ENCODE measurements around the gene KIF25.

Gene KIF25

DNA sequence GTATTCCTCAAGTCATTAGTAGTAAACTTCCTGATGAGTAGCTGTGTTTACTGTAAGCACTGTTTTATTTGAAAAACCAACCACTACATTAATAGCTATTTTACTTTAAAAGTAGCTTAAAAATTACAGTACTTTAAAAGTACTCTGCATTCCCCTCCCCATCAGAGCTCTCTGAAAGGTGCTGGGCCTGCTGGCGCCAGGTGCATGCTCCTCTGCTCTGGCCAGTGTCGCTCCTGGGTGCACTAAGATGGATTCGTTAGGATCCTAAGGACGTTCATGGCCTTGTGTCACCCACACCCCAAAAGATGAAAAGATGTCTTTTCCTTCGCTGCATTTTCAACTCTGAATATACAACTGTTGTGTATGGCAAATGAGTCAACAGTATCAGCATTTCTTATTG, 43.9 kb upstream of the KIF25 start:
- no peak for DNase-seq
- no peaks in the 10 kb centered on the region for H3K27me3 ChIP-seq (ENCODE audit: insufficient read depth, low read depth, severe bottlenecking)
- H3K9me3 ChIP-seq (ENCODE audit: severe bottlenecking): no peaks in the 10 kb centered on the region
- H3K27ac ChIP-seq: no peak overlapping the region
- H3K4me3 ChIP-seq (ENCODE audit: low read depth, low read length): no peak overlapping the region
- peaks cover 60% of the 10 kb centered on the region for H3K36me3 ChIP-seq
- TF ChIP-seq, protein P1, sequence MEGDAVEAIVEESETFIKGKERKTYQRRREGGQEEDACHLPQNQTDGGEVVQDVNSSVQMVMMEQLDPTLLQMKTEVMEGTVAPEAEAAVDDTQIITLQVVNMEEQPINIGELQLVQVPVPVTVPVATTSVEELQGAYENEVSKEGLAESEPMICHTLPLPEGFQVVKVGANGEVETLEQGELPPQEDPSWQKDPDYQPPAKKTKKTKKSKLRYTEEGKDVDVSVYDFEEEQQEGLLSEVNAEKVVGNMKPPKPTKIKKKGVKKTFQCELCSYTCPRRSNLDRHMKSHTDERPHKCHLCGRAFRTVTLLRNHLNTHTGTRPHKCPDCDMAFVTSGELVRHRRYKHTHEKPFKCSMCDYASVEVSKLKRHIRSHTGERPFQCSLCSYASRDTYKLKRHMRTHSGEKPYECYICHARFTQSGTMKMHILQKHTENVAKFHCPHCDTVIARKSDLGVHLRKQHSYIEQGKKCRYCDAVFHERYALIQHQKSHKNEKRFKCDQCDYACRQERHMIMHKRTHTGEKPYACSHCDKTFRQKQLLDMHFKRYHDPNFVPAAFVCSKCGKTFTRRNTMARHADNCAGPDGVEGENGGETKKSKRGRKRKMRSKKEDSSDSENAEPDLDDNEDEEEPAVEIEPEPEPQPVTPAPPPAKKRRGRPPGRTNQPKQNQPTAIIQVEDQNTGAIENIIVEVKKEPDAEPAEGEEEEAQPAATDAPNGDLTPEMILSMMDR (IDR thresholded peaks at IDR 0.05; ENCODE audit: low read depth, low read length): no peak

DNA sequence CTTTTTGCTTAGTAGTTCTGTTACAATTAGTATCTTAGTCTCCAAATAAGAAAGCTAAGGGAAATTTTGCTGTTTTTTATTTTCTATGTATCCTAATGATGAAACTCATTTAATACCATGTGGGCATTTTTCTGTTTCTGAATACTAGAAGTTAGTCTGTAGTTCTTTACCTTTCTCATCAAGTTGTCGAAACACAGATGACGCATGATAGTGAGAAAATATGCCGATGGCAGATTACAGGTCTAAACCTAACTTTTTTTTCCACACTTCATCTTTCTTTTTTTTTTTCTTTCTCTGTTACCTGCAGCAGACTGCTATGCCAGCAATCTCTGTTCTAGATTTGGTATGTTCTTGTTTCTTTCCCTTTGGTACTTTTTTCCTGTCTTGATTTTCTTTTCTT, 43.3 kb upstream of the KIF25 start:
- TF ChIP-seq, protein P1 (IDR thresholded peaks at IDR 0.05; ENCODE audit: low read depth, low read length): no peak
- no peak overlapping the region for H3K4me3 ChIP-seq (ENCODE audit: low read depth, low read length)
- no peak overlapping the region for H3K27ac ChIP-seq
- peaks cover 54% of the 10 kb centered on the region for H3K36me3 ChIP-seq
- no peaks in the 10 kb centered on the region for H3K9me3 ChIP-seq (ENCODE audit: severe bottlenecking)
- no peaks in the 10 kb centered on the region for H3K27me3 ChIP-seq (ENCODE audit: insufficient read depth, low read depth, severe bottlenecking)
- DNase-seq: no peak

DNA sequence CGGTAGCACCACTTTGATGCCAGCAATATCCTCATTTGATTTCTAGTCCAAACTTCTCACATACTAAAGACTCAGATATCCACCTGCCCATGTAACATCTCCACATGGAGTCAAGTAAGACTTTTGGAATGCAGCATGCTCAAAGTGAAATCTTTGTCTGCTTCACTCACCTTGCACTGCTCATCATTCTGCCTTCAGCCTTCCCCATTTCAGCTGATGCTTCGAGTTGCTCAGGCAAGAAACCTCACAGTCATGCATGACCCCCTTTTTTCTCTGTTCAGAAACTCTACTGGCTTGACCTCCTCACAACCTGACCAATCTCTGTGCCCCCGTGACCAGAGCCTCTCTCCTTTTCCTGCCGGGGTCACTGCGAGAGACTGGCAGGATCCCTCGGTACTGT, 41.0 kb upstream of the KIF25 start:
- TF ChIP-seq, protein P1 (IDR thresholded peaks at IDR 0.05; ENCODE audit: low read depth, low read length): no peak
- H3K27me3 ChIP-seq (ENCODE audit: insufficient read depth, low read depth, severe bottlenecking): no peaks in the 10 kb centered on the region
- DNase-seq: no peak
- no peaks in the 10 kb centered on the region for H3K9me3 ChIP-seq (ENCODE audit: severe bottlenecking)
- H3K27ac ChIP-seq: no peak overlapping the region
- H3K36me3 ChIP-seq: peaks cover 33% of the 10 kb centered on the region
- H3K4me3 ChIP-seq (ENCODE audit: low read depth, low read length): no peak overlapping the region

DNA sequence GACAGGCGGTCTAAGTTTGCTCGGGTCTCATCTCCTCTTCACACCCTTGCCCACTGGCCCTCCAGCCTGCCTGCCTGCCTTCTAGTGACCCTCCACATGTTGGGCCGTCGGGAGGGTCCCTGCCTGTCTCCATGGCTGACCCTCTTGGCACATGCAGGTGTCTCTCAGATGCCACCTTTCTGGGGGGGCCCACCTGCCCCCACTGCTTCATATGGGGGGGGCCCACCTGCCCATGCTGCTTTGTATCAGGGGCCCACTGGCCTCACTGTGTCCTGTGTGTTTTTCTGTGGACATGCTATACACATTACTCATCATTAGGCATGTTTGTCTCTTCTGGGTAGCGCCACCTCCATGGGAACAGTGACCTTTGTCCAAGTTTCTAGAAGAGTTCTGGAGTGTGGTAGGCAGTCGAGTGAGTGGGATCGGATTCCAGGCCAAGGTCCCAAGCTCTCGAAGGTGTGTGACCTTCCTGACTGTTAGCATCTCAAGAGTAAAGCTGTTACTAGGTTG, 40.4 kb upstream of the KIF25 start:
- TF ChIP-seq, protein P1 (IDR thresholded peaks at IDR 0.05; ENCODE audit: low read depth, low read length): no peak

DNA sequence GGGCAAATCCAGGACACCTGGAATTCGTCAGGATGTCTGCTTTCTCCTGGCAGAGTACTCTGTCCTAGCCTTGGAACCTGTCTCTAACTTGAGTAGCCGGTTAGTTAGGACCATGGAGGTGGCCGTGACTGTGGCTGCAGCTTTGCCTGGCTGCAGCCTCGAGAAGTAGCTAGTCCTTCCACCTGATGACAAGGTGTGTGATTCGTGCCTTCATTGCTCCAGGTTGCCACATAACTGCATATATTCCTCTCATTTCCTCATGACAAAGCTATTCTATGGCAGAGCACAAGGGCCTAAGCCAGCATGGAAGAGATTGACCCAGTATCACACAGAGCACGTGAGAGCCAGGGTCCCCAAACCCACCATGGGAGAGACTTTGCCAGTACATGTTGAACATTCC, 39.8 kb upstream of the KIF25 start:
- TF ChIP-seq, protein P1 (IDR thresholded peaks at IDR 0.05; ENCODE audit: low read depth, low read length): no peak
- Histone ChIP-seq H3K36me3 (peaks cover 30% of the 10 kb centered on the region), H3K9me3 (ENCODE audit: severe bottlenecking) (no peaks in the 10 kb centered on the region), H3K27ac (no peak overlapping the region), H3K27me3 (ENCODE audit: insufficient read depth, low read depth, severe bottlenecking) (no peaks in the 10 kb centered on the region), H3K4me3 (ENCODE audit: low read depth, low read length) (no peak overlapping the region)
- DNase-seq: no peak

More for the DNA sequence above, 40.4 kb upstream of the KIF25 start:
- H3K4me3 ChIP-seq (ENCODE audit: low read depth, low read length): no peak overlapping the region
- DNase-seq: no peak
- H3K27ac ChIP-seq: no peak overlapping the region
- H3K9me3 ChIP-seq (ENCODE audit: severe bottlenecking): no peaks in the 10 kb centered on the region
- H3K27me3 ChIP-seq (ENCODE audit: insufficient read depth, low read depth, severe bottlenecking): no peaks in the 10 kb centered on the region
- peaks cover 30% of the 10 kb centered on the region for H3K36me3 ChIP-seq

DNA sequence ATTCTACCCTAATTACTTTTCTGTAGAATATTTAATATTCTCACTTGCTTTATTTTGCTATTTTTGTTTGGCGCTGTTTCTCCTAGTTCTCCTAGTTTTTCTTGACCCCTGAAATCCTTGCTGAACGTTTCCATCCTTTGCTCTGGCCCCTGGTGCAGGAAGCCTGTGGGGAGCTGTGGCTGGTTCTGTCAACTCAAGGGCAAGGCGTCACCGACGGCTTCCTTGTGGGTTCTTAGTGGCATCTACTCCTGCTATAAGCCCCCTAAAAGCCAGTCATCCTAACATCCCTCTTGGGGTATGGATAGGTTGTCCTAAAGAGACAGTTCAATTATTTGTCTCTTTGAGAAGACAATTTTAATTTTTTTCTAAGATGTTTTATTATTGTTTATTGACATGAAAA, 36.9 kb upstream of the KIF25 start:
- Histone ChIP-seq H3K27me3 (ENCODE audit: insufficient read depth, low read depth, severe bottlenecking) (no peaks in the 10 kb centered on the region), H3K9me3 (ENCODE audit: severe bottlenecking) (no peaks in the 10 kb centered on the region), H3K27ac (no peak overlapping the region), H3K36me3 (peaks cover 26% of the 10 kb centered on the region), H3K4me3 (ENCODE audit: low read depth, low read length) (no peak overlapping the region)
- no peak for DNase-seq
- TF ChIP-seq, protein P1 (IDR thresholded peaks at IDR 0.05; ENCODE audit: low read depth, low read length): no peak

Data from WERI-Rb-1 (cell line).